Gastroesophageal sphincter (tissue), 4 donors: ENCODE data around the gene TBC1D8. TPM values are rescaled to one million over a fixed set of nuclear protein-coding genes. Genes with fewer than 3 reads are reported as not detected.
"Not testable (repeated sequence)": the region's sequence is repeated elsewhere in the genome, so short reads cannot be mapped to it uniquely, and the experiment has no call there.

Experiments used
- ATAC-seq: fragments of 150-250 bp; one replicate; pipeline ENCODE4 v1.9.1; 2016; ENCODE audit warnings: mild to moderate bottlenecking, moderate library complexity
- H3K27ac ChIP-seq, 4 donors: fragments of 200-600 bp; sonication (generic) in 3 of 4; 1 replicate in 3 of 4; 2 replicates in 1 of 4; pipeline ENCODE4 v1.5.1; 2016 to 2019
- H3K27me3 ChIP-seq: fragments of 200-600 bp; sonication (generic); one replicate; pipeline ENCODE4 v1.5.1; 2019
- H3K36me3 ChIP-seq, 2 donors: fragments of 200-600 bp; sonication (generic); one replicate each; pipeline ENCODE4 v1.5.1; 2019; ENCODE audit warnings: control low read depth in 1 of 2
- H3K4me1 ChIP-seq, 3 donors: fragments of 200-600 bp; sonication (generic); 1 replicate in 2 of 3; 2 replicates in 1 of 3; pipeline ENCODE4 v1.5.1; 2016 to 2019; ENCODE audit warnings: control low read depth in 2 of 3
- H3K4me3 ChIP-seq, 2 donors: fragments of 200-600 bp; sonication (generic); one replicate each; pipeline ENCODE4 v1.5.1; 2019; ENCODE audit warnings: mild to moderate bottlenecking in 1 of 2, moderate library complexity in 1 of 2
- H3K9me3 ChIP-seq, 3 donors: fragments of 200-600 bp; sonication (generic); one replicate each; pipeline ENCODE4 v1.5.1; 2017 to 2019; ENCODE audit warnings: control low read depth in 2 of 3
- EP300 ChIP-seq: sonication (generic); formaldehyde crosslinking; IDR thresholded peaks from one replicate; pipeline ENCODE4 v1.6.1; 2017; ENCODE audit warnings: antibody characterized with exemption, mild to moderate bottlenecking
- POLR2A ChIP-seq, 2 donors: fragments of 450-650 bp; IDR thresholded peaks; one replicate each; pipeline ENCODE4 v1.6.1; 2017; ENCODE audit warnings: antibody characterized with exemption in 2 of 2, mild to moderate bottlenecking in 2 of 2, moderate library complexity in 1 of 2
- POLR2AphosphoS5 ChIP-seq: sonication (generic); formaldehyde crosslinking; IDR thresholded peaks from one replicate; pipeline ENCODE4 v1.6.1; 2017; ENCODE audit warnings: antibody characterized with exemption
- WGBS, 2 donors: methylation state at CpG; one replicate each; pipeline ENCODE4 v1.1.5; 2018; ENCODE audit warnings: low coverage in 1 of 2; 5-methylcytosine and 5-hydroxymethylcytosine counted together
- total RNA-seq, 4 donors: library from RNA; depleted of rRNA; stranded (reverse); fragments of >200 nt; gene quantifications; one replicate each; pipeline ENCODE4 v1.1.0, GENCODE V29; 2016
- TF ChIP-seq, protein P1 (sequence below), 4 experiments: fragments of 200-600 bp in 2 of 4; fragments of 450-650 bp in 2 of 4; sonication (generic) in 1 of 4; IDR thresholded peaks; one replicate each; pipeline ENCODE4 v1.5.1; 2017 to 2019; ENCODE audit warnings: antibody characterized with exemption in 4 of 4, mild to moderate bottlenecking in 2 of 4, moderate library complexity in 2 of 4

The TBC1D8 gene
- total RNA-seq, 4 donors from 2014 or later = 14.9 to 45.5 (median 32.6) TPM

DNA sequence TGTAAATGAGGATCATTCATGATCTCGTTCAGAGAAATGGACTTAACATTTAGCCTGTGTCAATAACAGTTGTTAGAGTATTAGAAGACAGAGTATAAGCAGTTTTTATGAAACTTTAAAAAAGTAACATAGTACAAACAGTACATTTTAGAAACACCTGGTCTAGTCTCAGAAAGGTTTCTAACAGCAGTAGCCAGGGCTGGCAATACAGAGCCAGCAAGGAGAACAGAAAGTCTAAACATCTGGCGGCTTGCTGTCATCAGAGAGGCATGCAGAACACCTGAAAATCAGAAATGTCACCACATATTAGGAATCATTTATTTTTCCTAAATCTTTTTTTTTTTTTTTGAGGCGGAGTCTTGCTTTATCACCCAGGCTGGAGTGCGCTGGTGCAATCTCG lies 99.0 kb downstream of the TBC1D8 start:
- Histone ChIP-seq H3K27me3 (no peaks in the 10 kb centered on the region), H3K4me1 (peaks cover 0 to 11% (median 0%) of the 10 kb centered on the region in 3 donors), H3K9me3 (no peaks in the 10 kb centered on the region), H3K36me3 (peaks cover 0 to 65% of the 10 kb centered on the region in 2 donors), H3K27ac (no peak overlapping the region), H3K4me3 (no peak overlapping the region)
- no peak for ATAC-seq
- 88 to 96% methylated on average over 4 to 5 of the region's 5 CpGs for WGBS, 2 donors
- TF ChIP-seq POLR2AphosphoS5 (no peak), EP300 (no peak), POLR2A (IDR thresholded peaks at IDR 0.05) (no peak)
- TF ChIP-seq, protein P1, sequence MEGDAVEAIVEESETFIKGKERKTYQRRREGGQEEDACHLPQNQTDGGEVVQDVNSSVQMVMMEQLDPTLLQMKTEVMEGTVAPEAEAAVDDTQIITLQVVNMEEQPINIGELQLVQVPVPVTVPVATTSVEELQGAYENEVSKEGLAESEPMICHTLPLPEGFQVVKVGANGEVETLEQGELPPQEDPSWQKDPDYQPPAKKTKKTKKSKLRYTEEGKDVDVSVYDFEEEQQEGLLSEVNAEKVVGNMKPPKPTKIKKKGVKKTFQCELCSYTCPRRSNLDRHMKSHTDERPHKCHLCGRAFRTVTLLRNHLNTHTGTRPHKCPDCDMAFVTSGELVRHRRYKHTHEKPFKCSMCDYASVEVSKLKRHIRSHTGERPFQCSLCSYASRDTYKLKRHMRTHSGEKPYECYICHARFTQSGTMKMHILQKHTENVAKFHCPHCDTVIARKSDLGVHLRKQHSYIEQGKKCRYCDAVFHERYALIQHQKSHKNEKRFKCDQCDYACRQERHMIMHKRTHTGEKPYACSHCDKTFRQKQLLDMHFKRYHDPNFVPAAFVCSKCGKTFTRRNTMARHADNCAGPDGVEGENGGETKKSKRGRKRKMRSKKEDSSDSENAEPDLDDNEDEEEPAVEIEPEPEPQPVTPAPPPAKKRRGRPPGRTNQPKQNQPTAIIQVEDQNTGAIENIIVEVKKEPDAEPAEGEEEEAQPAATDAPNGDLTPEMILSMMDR (IDR thresholded peaks at IDR 0.05) = no peak

DNA sequence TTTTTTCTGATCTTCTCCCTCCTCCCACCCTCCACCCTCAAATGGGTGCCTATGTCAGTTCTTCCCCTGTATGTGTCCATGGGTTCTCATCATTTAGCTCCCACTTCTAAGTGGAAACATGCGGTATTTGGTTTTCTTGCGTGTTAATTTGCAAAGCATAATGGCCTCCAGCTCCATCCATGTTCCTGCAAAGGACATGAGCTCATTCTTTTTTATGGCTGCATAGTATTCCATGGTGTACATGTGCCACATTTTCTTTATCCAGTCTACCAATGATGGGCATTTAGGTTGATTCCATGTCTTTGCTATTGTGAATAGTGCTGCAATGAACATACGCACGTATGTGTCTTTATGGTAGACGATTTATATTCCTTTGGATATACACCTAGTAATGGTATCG lies 100.3 kb downstream of the TBC1D8 start:
- H3K9me3 ChIP-seq, H3K27ac ChIP-seq, H3K27me3 ChIP-seq, H3K4me3 ChIP-seq, ATAC-seq: not testable (repeated sequence)
- H3K4me1 ChIP-seq = peaks cover 0 to 16% (median 0%) of the 10 kb centered on the region in 3 donors
- peaks cover 0 to 64% of the 10 kb centered on the region in 2 donors for H3K36me3 ChIP-seq
- WGBS, 2 donors = 91 to 98% methylated on average over 4 to 5 of the region's 6 CpGs

DNA sequence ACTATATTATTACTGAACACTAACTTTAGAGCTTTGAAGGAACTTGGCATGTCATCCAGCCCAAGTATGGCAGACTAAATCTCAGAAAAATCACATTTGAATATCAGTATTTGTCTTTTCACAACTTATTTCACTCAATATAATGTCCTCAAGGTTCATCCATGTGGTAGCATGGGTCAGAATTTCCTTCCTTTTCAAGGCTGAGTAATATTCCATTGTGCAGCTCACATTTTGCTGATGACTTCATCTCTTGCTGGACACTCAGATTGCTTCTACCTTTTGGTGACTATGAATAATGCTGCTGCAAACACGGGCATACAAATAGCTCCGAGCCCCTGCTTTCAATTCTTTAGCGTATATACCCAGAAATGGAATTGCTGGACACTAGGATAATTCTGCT lies 102.4 kb downstream of the TBC1D8 start:
- Histone ChIP-seq H3K27me3 (no peaks in the 10 kb centered on the region), H3K4me1 (peaks cover 0 to 16% (median 0%) of the 10 kb centered on the region in 3 donors), H3K27ac (no peak overlapping the region), H3K9me3 (no peaks in the 10 kb centered on the region), H3K36me3 (peaks cover 0 to 60% of the 10 kb centered on the region in 2 donors), H3K4me3 (no peak overlapping the region)
- TF ChIP-seq POLR2AphosphoS5 = no peak
- TF ChIP-seq POLR2A (IDR thresholded peaks at IDR 0.05) = no peak
- no peak for TF ChIP-seq EP300
- TF ChIP-seq, protein P1 (IDR thresholded peaks at IDR 0.05) = no peak
- 100% methylated on average over 2 to 3 of the region's 3 CpGs for WGBS, 2 donors
- no peak for ATAC-seq

DNA sequence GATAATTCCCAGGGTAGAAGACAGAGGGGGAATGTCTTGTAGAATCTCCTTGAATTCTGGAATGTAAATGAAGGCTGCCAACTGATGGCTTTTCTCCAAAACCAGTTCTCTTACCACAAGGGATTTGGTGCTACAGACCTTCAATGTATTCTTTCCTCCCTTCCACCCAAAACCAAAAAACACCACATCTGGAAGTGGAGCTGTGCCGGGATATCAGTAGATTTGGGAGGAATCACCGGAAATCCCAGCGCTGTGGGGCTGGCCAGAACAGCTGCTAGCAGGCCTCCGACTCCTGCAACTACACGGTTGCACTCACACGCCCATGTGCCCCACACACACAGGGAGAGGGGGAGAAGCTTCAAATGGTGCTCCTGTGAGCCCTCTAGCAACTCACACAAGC lies 103.4 kb downstream of the TBC1D8 start:
- TF ChIP-seq EP300 (no peak), POLR2AphosphoS5 (no peak), POLR2A (IDR thresholded peaks at IDR 0.05) (no peak)
- TF ChIP-seq, protein P1 (IDR thresholded peaks at IDR 0.05) = no peak
- no peak for ATAC-seq
- Histone ChIP-seq H3K9me3 (no peaks in the 10 kb centered on the region), H3K4me3 (no peak overlapping the region), H3K27me3 (no peaks in the 10 kb centered on the region), H3K27ac (no peak overlapping the region), H3K4me1 (peaks cover 0 to 16% (median 0%) of the 10 kb centered on the region in 3 donors), H3K36me3 (peaks cover 0 to 58% of the 10 kb centered on the region in 2 donors)
- WGBS, 2 donors = 60 to 79% methylated on average over 1 to 6 of the region's 6 CpGs

DNA sequence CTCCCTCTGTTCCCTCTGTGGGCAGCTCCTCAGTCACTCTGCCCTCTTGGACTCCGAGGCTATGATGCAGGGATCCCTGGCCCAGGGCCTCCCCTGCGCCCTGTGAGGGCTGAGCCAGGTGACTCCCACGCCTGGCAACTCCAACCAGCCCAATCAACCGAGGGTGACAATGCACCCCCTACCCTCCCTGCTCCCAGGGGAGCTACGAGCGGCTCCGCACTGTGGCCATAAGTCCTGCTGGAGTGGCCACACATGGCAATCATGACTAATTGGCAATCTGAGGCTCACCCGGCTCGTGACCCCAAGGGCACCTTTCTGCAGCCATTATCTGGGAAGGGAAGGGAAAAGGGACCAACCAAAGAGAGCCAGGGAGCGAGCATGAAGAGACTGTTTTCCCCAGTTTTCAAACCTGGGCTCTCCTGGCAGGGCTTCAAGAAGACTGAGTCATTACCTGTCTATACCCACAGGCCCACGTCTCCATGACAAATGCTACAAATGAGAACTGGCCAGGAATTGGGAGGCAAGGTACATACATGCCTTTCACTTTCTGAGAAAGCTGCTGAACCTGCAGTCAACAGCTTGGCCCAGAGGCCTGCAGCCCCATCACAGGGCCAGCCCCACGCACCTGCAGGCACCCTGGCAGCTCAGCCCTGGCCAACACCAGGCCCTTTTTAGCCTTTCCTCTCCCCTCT lies 104.0 kb downstream of the TBC1D8 start:
- Histone ChIP-seq H3K27me3 (no peaks in the 10 kb centered on the region), H3K27ac (no peak overlapping the region), H3K4me1 (peaks cover 0 to 16% (median 0%) of the 10 kb centered on the region in 3 donors), H3K36me3 (peaks cover 0 to 56% of the 10 kb centered on the region in 2 donors), H3K9me3 (no peaks in the 10 kb centered on the region), H3K4me3 (no peak overlapping the region)
- WGBS, 2 donors = 53% methylated on average over 3 of the region's 12 CpGs; no CpG with 5 or more reads in 1 of the 2 donors
- ATAC-seq = no peak
- no peak for TF ChIP-seq POLR2A (IDR thresholded peaks at IDR 0.05)
- TF ChIP-seq POLR2AphosphoS5 = no peak
- TF ChIP-seq EP300 = no peak

DNA sequence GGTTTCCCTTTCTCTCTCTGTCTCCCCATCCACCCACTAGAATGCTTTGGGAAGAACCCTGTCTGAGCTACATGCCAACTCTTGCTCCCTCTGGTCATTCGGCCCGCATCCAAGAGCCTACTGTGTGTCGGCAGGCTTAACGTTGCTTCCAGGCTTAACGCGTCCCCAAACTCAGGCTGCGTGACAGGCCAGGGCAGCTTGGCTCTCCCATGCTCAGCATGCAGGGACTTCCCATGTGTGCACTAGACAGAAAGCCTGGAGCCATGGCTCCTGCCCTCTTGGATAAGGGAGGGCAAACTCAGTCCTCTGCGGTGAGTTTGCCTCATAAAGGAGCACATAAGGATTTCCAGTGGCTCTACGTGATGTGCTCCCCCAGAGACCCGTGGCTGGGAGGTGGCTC lies 105.9 kb downstream of the TBC1D8 start:
- H3K4me1 ChIP-seq = peaks cover 0 to 16% (median 0%) of the 10 kb centered on the region in 3 donors
- H3K9me3 ChIP-seq = no peaks in the 10 kb centered on the region
- TF ChIP-seq, protein P1 (IDR thresholded peaks at IDR 0.05) = no peak
- no peaks in the 10 kb centered on the region for H3K27me3 ChIP-seq
- ATAC-seq = no peak
- H3K27ac ChIP-seq = no peak overlapping the region
- H3K36me3 ChIP-seq = peaks cover 0 to 56% of the 10 kb centered on the region in 2 donors
- 90 to 96% methylated on average over 4 to 5 of the region's 10 CpGs for WGBS, 2 donors
- H3K4me3 ChIP-seq = no peak overlapping the region
